HepG2 (cell line): Measurements from ENCODE around the gene ONECUT1. TPM values are rescaled to one million over a fixed set of nuclear protein-coding genes. Genes with fewer than 3 reads are reported as not detected.

ENCODE experiments used
- ATAC-seq: fragments of 200-7000 bp; cut with Tn5 transposase; 3 replicates; pipeline ENCODE4 v1.9.1; 2020; ENCODE audit warnings: mild to moderate bottlenecking, moderate library complexity
- BruUV-seq: library from RNA; stranded (reverse); fragments of 400-500 nt; replicated peaks from 2 replicates; lab custom pipeline; 2021; lab: Mats Ljungman, UMichigan
- CTCF ChIA-PET: fragments of 300-600 bp; formaldehyde crosslinking; extraction: SDS; loops from one replicate; lab custom pipeline; 2021; ENCODE audit warnings: low total read pairs, inconsistent platforms, low intra/inter-chr PET ratio; lab: Yijun Ruan, JAX
- POLR2A ChIA-PET: fragments of 350-600 bp; sonication (Branson Sonifier 250); formaldehyde crosslinking; loops from one replicate; lab custom pipeline; 2020; ENCODE audit warnings: antibody characterized with exemption, inconsistent platforms; lab: Yijun Ruan, JAX
- DNase-seq: peaks from one replicate; pipeline ENCODE4 v3.0.0-alpha.2; 2015; ENCODE audit warnings: low spot score
- FAIRE-seq: peaks from 3 replicates; lab custom pipeline; 2011; peaks lifted over from hg19 to GRCh38; lab: Jason Lieb, UNC
- H2AFZ ChIP-seq: one replicate; pipeline ENCODE4 v1.6.1; 2011; ENCODE audit warnings: low read length, inconsistent platforms
- H3K27ac ChIP-seq: fragments of 300-600 bp; 3 replicates; pipeline ENCODE4 v1.8.0; 2011; ENCODE audit warnings: mixed run types, mild to moderate bottlenecking, mixed read lengths, low read length, inconsistent platforms; ENCODE audit not compliant: insufficient read depth; ENCODE audit errors: extremely low read length
- H3K27me3 ChIP-seq, 2 experiments: fragments of 200-600 bp in 1 of 2; 2 replicates in 1 of 2; 3 replicates in 1 of 2; pipeline versions ENCODE4 v1.6.0 to v1.8.0; 2011; ENCODE audit warnings: low read length in 2 of 2, mild to moderate bottlenecking in 2 of 2, moderate library complexity in 2 of 2, inconsistent platforms in 1 of 2; ENCODE audit not compliant: insufficient read depth in 2 of 2, control insufficient read depth in 1 of 2
- H3K36me3 ChIP-seq, 2 experiments: fragments of 200-600 bp in 1 of 2; replicated peaks in 1 of 2; 2 replicates in 1 of 2; 3 replicates in 1 of 2; pipeline versions ENCODE4 v1.5.1 to v1.8.0; 2011; ENCODE audit warnings: low read length in 2 of 2, inconsistent platforms in 1 of 2; ENCODE audit not compliant: insufficient read depth in 2 of 2, control insufficient read depth in 1 of 2
- H3K4me1 ChIP-seq: 2 replicates; pipeline ENCODE4 v1.5.1; 2012; ENCODE audit warnings: low read length, inconsistent platforms; ENCODE audit not compliant: insufficient read depth
- H3K4me2 ChIP-seq: 2 replicates; pipeline ENCODE4 v1.6.0; 2011; ENCODE audit warnings: low read depth, low read length, inconsistent platforms
- H3K4me3 ChIP-seq, 3 experiments: fragments of 200-600 bp in 1 of 3; sonication (generic), shearing (Covaris generic) in 1 of 3; replicated peaks in 1 of 3; 2 replicates each; pipeline ENCODE4 v1.5.1; 2011 to 2016; ENCODE audit warnings: low read length in 3 of 3, inconsistent platforms in 2 of 3, low read depth in 2 of 3, mild to moderate bottlenecking in 2 of 3, control low read depth in 1 of 3, mixed read lengths in 1 of 3; ENCODE audit not compliant: insufficient read depth in 1 of 3
- H3K79me2 ChIP-seq: one replicate; pipeline ENCODE4 v1.6.1; 2011; ENCODE audit warnings: low read length, inconsistent platforms; ENCODE audit not compliant: insufficient read depth
- H3K9ac ChIP-seq: 2 replicates; pipeline ENCODE4 v1.6.0; 2011; ENCODE audit warnings: mild to moderate bottlenecking, low read depth, low read length, inconsistent platforms; ENCODE audit not compliant: insufficient read depth
- H3K9me3 ChIP-seq: 2 replicates; pipeline ENCODE4 v1.5.1; 2012; ENCODE audit warnings: mild to moderate bottlenecking, low read length
- H4K20me1 ChIP-seq: 2 replicates; pipeline ENCODE4 v1.6.0; 2011; ENCODE audit warnings: inconsistent platforms, mild to moderate bottlenecking, low read length, moderate library complexity; ENCODE audit not compliant: insufficient read depth
- AGO1 ChIP-seq: fragments of 200-400 bp; formaldehyde crosslinking; IDR thresholded peaks from 2 replicates; pipeline ENCODE4 v1.6.1; 2017; ENCODE audit warnings: mild to moderate bottlenecking, low read depth, low read length, moderate library complexity; ENCODE audit not compliant: poor library complexity, severe bottlenecking
- FOXA3 ChIP-seq: IDR thresholded peaks from 2 replicates; pipeline ENCODE4 v1.6.1; 2016; ENCODE audit warnings: missing genetic modification reagents, missing compliant biosample characterization
- IRF1 ChIP-seq: sonication (generic); formaldehyde crosslinking; IDR thresholded peaks from 2 replicates; pipeline ENCODE4 v1.4.0; 2020; ENCODE audit warnings: low read depth, mild to moderate bottlenecking, missing genetic modification reagents
- SP4 ChIP-seq: sonication (generic); formaldehyde crosslinking; IDR thresholded peaks from 2 replicates; pipeline ENCODE4 v1.8.1; 2023; ENCODE audit warnings: mild to moderate bottlenecking, missing genetic modification reagents
- USF2 ChIP-seq, 2 experiments: sonication (generic) in 1 of 2; formaldehyde crosslinking in 1 of 2; IDR thresholded peaks; 2 replicates each; pipeline versions ENCODE4 v1.5.1 to v1.6.1; 2011 to 2020; ENCODE audit warnings: borderline replicate concordance in 1 of 2, low read depth in 1 of 2, low read length in 1 of 2, mild to moderate bottlenecking in 1 of 2, missing genetic modification reagents in 1 of 2, moderate library complexity in 1 of 2
- ZNF652 ChIP-seq: IDR thresholded peaks from 2 replicates; pipeline ENCODE4 v1.6.1; 2016; ENCODE audit warnings: low read depth, borderline replicate concordance
- WGBS: methylation state at CpG from one replicate; pipeline ENCODE4 v1.1.6; 2017; ENCODE audit warnings: low lambda C conversion rate; 5-methylcytosine and 5-hydroxymethylcytosine counted together
- in situ Hi-C: cut with HindIII; loops from 2 replicates; pipeline ENCODE4 v1.10.0; 2017; ENCODE audit warnings: low pct_unique_long_range_greater_than_20kb; ENCODE audit not compliant: extremely low pct_ligation_motif_present
- intact Hi-C: fragments of 100-400 bp; cut with micrococcal nuclease; formaldehyde crosslinking; loops from one replicate; pipeline ENCODE4 v1.10.0; 2022; ENCODE audit not compliant: unreplicated experiment
- polyA plus RNA-seq, 8 experiments: library from polyadenylated mRNA; depleted of rRNA in 3 of 8; stranded (reverse) in 7 of 8; unstranded in 1 of 8; fragments of >200 nt; fragmentation: Illumina TruSeq in 4 of 8; extraction: Trizol in 4 of 8; gene quantifications; 2 replicates each; pipeline versions ENCODE4 v1.2.1 to v1.2.3, GENCODE V29; 2011 to 2016; ENCODE audit warnings: low read depth in 4 of 8, missing spikeins in 1 of 8, mixed read lengths in 1 of 8; ENCODE audit not compliant: insufficient read depth in 1 of 8
- total RNA-seq, 5 experiments: library from RNA; depleted of rRNA; stranded (reverse); fragments of >200 nt; fragmentation: Illumina TruSeq; extraction: Trizol; gene quantifications; 2 replicates each; pipeline ENCODE4 v1.2.3, GENCODE V29; 2016; ENCODE audit warnings: low read depth in 1 of 5

The ONECUT1 gene
- total and polyA plus RNA-seq, 2 of the 13 experiments (the other 11 are each of a cell fraction or from before 2014, with no cell fraction given): 3.5 to 9.1 TPM

GRCh38 chr15:52808441-52808840 is 18.3 kb upstream of the ONECUT1 start (continued):
- TF ChIP-seq USF2 (IDR thresholded peaks at IDR 0.05; ENCODE audit: low read depth, low read length) (no peak), USF2 (CRISPR knock-in tag; IDR thresholded peaks at IDR 0.05; ENCODE audit: borderline replicate concordance) (no peak), FOXA3 (CRISPR knock-in tag) (no peak), SP4 (no peak), IRF1 (CRISPR knock-in tag) (no peak)

DNA sequence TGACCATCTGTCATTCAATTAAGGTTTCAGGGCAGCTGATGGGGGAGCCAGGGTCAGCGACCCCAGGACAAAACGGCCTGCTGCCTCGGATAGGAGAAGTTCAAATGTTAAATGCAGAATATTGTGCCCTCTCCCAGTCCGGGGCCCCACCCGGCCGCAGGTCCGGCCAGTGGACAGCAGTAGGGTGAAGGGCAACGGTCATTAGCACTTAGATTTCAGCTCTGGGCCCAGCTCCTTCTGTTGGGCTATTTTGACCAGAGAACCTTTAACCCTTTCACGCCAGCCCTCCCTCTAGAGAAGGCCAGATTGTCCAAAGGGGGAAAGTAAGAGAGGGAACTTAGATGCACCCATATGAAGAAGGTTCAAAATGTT is 16.1 kb upstream of the ONECUT1 start:
- Histone ChIP-seq H2AFZ (no peak overlapping the region), H3K79me2 (no peaks in the 10 kb centered on the region), H3K9me3 (no peaks in the 10 kb centered on the region), H3K4me3 (no peak overlapping the region), H3K36me3 (no peaks in the 10 kb centered on the region), H3K4me1 (peaks cover 29% of the 10 kb centered on the region), H3K4me2 (no peak overlapping the region), H3K27ac (no peak overlapping the region), H3K9ac (no peak overlapping the region), H3K27me3 (peaks cover 3 to 34% of the 10 kb centered on the region in 2 experiments; a peak in 4 of 5 replicates), H4K20me1 (no peaks in the 10 kb centered on the region)
- no TSS peak for BruUV-seq
- TF ChIP-seq AGO1 (no peak), ZNF652 (peak; percentile 78)
- ChIA-PET POLR2A (no interaction called here), CTCF (no interaction called here)
- intact Hi-C loops: no loop called here
- in situ Hi-C loops: no loop called here
- 14% methylated on average over 6 of the region's 9 CpGs for WGBS
- FAIRE-seq: no peak
- no peak for ATAC-seq
- DNase-seq: no peak
